Stimulated activated CD8-positive, alpha-beta memory T cell treated with anti-CD3 and anti-CD28 coated beads, Interleukin-2, amount 100 ng/mL, for 1 hour (primary cell): ENCODE measurements around the gene RBM47.
"Not testable (repeated sequence)": the region's sequence is repeated elsewhere in the genome, so short reads cannot be mapped to it uniquely, and the experiment has no call there.

Source experiments
- DNase-seq, 2 donors: peaks; one replicate each; pipeline ENCODE4 v3.0.0-alpha.2; 2020; ENCODE audit warnings: low read depth in 2 of 2

Gene RBM47

GRCh38 chr4:40412388-40412787, 217.3 kb downstream of the RBM47 start:
- DNase-seq = no peak

- no peak for DNase-seq
Measured at GRCh38 chr4:40409835-40410234, 219.8 kb downstream of the RBM47 start.

GRCh38 chr4:40407468-40407867, 222.2 kb downstream of the RBM47 start:
- not testable (repeated sequence) for DNase-seq

GRCh38 chr4:40406340-40406739, 223.3 kb downstream of the RBM47 start:
- no peak for DNase-seq

- no peak for DNase-seq
Measured at GRCh38 chr4:40405193-40405592, 224.5 kb downstream of the RBM47 start.

GRCh38 chr4:40403081-40403480, 226.6 kb downstream of the RBM47 start:
- no peak for DNase-seq

GRCh38 chr4:40402556-40402955, 227.1 kb downstream of the RBM47 start:
- DNase-seq = no peak

- DNase-seq = no peak
Measured at GRCh38 chr4:40401631-40402030, 228.0 kb downstream of the RBM47 start.

GRCh38 chr4:40401096-40401495, 228.6 kb downstream of the RBM47 start:
- no peak for DNase-seq

- DNase-seq = no peak
Measured at GRCh38 chr4:40399578-40399977, 230.1 kb downstream of the RBM47 start.

- DNase-seq = no peak
Measured at GRCh38 chr4:40395908-40396793, 233.5 kb downstream of the RBM47 start.

- no peak for DNase-seq
Measured at GRCh38 chr4:40395166-40395900, 234.3 kb downstream of the RBM47 start.

GRCh38 chr4:40394236-40394635, 235.4 kb downstream of the RBM47 start:
- no peak for DNase-seq

GRCh38 chr4:40392241-40392640, 237.4 kb downstream of the RBM47 start:
- DNase-seq = not testable (repeated sequence)

- DNase-seq = no peak
Measured at GRCh38 chr4:40389986-40390385, 239.7 kb downstream of the RBM47 start.

GRCh38 chr4:40388239-40388638, 241.4 kb downstream of the RBM47 start:
- DNase-seq = no peak

- DNase-seq = no peak
Measured at GRCh38 chr4:40380647-40381046, 249.0 kb downstream of the RBM47 start.

GRCh38 chr4:40379248-40379647, 250.4 kb downstream of the RBM47 start:
- no peak for DNase-seq

- no peak for DNase-seq
Measured at GRCh38 chr4:40378619-40379018, 251.0 kb downstream of the RBM47 start.

- no peak for DNase-seq
Measured at GRCh38 chr4:40377512-40378365, 251.9 kb downstream of the RBM47 start.

- DNase-seq = no peak
Measured at GRCh38 chr4:40375620-40376019, 254.0 kb downstream of the RBM47 start.

GRCh38 chr4:40375095-40375494, 254.6 kb downstream of the RBM47 start:
- no peak for DNase-seq
